ENCODE data around the gene ISOC2. TPM values are rescaled to one million over a fixed set of nuclear protein-coding genes. Genes with fewer than 3 reads are reported as not detected.

ISOC2 gene
- total RNA-seq, 1 experiment from 2014 or later, result 72.2 TPM

DNA sequence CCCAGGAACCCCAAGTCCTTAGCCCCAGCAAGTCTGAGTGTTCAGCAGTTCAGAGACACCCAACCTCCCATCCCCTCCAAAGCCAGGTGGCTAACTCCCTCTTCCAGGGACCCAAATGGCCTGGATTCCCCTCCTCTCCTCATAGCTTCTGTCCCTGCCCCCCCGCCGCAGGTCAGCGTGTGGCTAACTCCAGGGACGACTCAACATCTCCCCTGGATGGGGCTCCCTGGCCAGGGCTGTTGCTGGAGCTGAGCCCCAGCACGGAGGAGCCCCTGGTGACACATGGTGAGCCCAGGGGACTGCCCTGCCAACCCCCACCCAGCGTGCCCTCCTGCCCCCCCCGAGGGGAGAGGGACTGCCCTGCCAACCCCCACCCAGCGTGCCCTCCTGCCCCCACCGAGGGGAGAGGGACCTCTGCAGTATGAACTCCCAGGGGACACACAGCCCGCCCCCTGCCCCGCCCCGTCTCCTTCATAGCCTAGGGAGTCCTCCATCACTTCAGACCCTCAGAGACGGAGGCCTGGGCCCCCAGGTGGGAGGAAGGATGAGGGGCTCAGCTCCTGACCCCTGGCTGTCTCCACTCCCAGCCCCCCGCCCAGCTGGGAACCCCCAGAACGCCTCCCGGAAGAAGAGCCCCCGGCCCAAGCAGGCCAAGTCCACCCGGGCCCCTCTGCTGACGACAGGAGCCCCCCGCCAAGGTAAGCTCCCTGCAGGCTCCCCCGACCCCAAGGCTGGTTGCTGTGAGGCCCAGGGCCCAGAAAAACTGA, 28.5 kb upstream of the ISOC2 start:
- no peaks in the 10 kb centered on the region for H3K9me3 Mint-ChIP-seq

More for the DNA sequence above, 28.5 kb upstream of the ISOC2 start:
- TF ChIP-seq, protein P1, sequence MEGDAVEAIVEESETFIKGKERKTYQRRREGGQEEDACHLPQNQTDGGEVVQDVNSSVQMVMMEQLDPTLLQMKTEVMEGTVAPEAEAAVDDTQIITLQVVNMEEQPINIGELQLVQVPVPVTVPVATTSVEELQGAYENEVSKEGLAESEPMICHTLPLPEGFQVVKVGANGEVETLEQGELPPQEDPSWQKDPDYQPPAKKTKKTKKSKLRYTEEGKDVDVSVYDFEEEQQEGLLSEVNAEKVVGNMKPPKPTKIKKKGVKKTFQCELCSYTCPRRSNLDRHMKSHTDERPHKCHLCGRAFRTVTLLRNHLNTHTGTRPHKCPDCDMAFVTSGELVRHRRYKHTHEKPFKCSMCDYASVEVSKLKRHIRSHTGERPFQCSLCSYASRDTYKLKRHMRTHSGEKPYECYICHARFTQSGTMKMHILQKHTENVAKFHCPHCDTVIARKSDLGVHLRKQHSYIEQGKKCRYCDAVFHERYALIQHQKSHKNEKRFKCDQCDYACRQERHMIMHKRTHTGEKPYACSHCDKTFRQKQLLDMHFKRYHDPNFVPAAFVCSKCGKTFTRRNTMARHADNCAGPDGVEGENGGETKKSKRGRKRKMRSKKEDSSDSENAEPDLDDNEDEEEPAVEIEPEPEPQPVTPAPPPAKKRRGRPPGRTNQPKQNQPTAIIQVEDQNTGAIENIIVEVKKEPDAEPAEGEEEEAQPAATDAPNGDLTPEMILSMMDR (conservative IDR thresholded peaks at IDR 0.05), result no peak
- Histone ChIP-seq H4K5ac (ENCODE audit: insufficient read length, low read depth, low read length) (no peak overlapping the region), H4K91ac (ENCODE audit: insufficient read length, low read depth, low read length) (no peak overlapping the region), H4K8ac (replicated peaks; ENCODE audit: insufficient read length, low read depth, low read length) (no peak overlapping the region), H3K4me2 (ENCODE audit: insufficient read depth, insufficient read length, low read length) (no peak overlapping the region), H3K23ac (ENCODE audit: insufficient read length, low read depth, low read length) (no peak overlapping the region), H2BK5ac (ENCODE audit: insufficient read length, low read length) (no peak overlapping the region), H3K4me1 (ENCODE audit: insufficient read depth, low read length) (peaks cover 3% of the 10 kb centered on the region), H3T11ph (ENCODE audit: low read length) (no peak overlapping the region), H3K56ac (ENCODE audit: insufficient read length, low read depth, low read length) (no peak overlapping the region), H3K18ac (ENCODE audit: insufficient read length, low read depth, low read length) (no peak overlapping the region), H2BK15ac (ENCODE audit: low read depth, low read length) (no peak overlapping the region), H2BK120ac (ENCODE audit: low read depth, low read length, poor library complexity, severe bottlenecking) (no peak overlapping the region), H3K27ac (ENCODE audit: insufficient read length, low read depth, low read length) (no peak overlapping the region), H2AFZ (ENCODE audit: low read length) (no peak overlapping the region), H3K79me2 (ENCODE audit: insufficient read depth, low read length) (no peaks in the 10 kb centered on the region), H3K9me3 (ENCODE audit: control insufficient read depth, low read depth, low read length) (no peaks in the 10 kb centered on the region), H3K27me3 (ENCODE audit: insufficient read depth, low read length) (no peaks in the 10 kb centered on the region), H3K4ac (ENCODE audit: low read depth, low read length) (no peak overlapping the region), H4K20me1 (ENCODE audit: control insufficient read depth, insufficient read depth, insufficient read length) (no peaks in the 10 kb centered on the region), H2AK5ac (ENCODE audit: insufficient read length, low read length) (no peak overlapping the region), H3K79me1 (ENCODE audit: insufficient read depth, low read depth, low read length, poor library complexity, severe bottlenecking) (no peaks in the 10 kb centered on the region), H2BK12ac (ENCODE audit: insufficient read length, low read depth, low read length) (no peak overlapping the region), H2BK20ac (ENCODE audit: low read depth, low read length, poor library complexity, severe bottlenecking) (no peak overlapping the region), H3K9ac (ENCODE audit: extremely low read depth, insufficient read length, low read length) (no peak overlapping the region), H3K23me2 (ENCODE audit: insufficient read length, low read depth, low read length, poor library complexity, severe bottlenecking) (peaks cover 8% of the 10 kb centered on the region), H3K14ac (ENCODE audit: insufficient read depth, low read length) (no peak overlapping the region)
- WGBS (ENCODE audit: extremely low coverage, insufficient read length, low lambda C conversion rate), result no CpG with 5 or more reads among the region's 21 CpGs
- Mint-ChIP-seq H3K27ac (peak overlapping the region in 1 of 3 experiments; percentile 65; a peak in 1 of 7 replicates), H3K27me3 (ENCODE audit: low read depth) (peaks cover 9% of the 10 kb centered on the region), H3K36me3 (ENCODE audit: insufficient read depth in 1 of 3, low read depth in 3 of 3) (peaks cover 0 to 5% (median 0%) of the 10 kb centered on the region in 3 experiments; a peak in 3 of 7 replicates), H3K4me3 (no peak overlapping the region), H3K4me1 (peaks cover 22 to 41% of the 10 kb centered on the region in 2 experiments)
- no peak for DNase-seq

Measured in H9 (cell line).